Measurements from ENCODE around the gene ZNF492.
"Not testable (repeated sequence)": the region's sequence is repeated elsewhere in the genome, so short reads cannot be mapped to it uniquely, and the experiment has no call there.

Gene ZNF492

DNA sequence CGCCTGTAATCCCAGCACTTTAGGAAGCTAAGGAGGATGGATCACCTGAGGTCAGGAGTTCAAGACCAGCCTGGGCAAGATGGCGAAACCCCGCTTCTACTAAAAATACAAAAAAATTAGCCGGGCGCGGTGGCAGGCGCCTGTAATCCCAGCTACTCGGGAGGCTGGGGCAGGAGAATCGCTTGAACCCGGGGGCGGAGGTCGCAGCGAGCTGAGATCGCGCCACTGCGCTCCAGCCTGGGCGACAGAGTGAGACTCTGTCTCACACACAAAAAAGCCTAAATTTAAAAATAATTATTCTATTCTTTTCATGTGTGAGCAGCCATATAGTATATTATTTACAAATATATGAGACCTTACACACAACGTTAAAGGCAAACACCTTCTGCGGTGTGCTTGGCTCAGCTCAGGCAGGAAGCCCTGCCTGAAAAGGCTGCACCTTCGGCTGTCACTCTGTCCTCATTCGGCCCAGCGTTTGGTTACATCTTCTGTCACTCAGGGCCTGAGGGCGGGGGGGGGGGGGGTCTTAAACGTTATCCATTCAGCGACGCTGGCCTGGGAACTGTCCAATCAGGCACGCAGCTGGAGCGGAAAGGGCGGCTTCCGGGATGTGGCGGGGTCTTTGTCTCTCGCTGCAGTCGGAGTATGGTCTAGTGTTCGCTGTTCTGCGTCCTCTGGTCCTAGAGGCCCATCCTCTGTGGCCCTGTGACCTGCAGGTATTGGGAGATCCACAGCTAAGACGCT, at the start of gene ZNF492:
Gene ZNF492 (plus strand): TSS at position 619 of the 744 bp plus-strand sequence. CDS start 19,076 bp downstream, outside the sequence.
- DNase-seq (ENCODE audit: low read depth in 3 of 3), result peak; percentile 44 to 68 (median 61)

DNA sequence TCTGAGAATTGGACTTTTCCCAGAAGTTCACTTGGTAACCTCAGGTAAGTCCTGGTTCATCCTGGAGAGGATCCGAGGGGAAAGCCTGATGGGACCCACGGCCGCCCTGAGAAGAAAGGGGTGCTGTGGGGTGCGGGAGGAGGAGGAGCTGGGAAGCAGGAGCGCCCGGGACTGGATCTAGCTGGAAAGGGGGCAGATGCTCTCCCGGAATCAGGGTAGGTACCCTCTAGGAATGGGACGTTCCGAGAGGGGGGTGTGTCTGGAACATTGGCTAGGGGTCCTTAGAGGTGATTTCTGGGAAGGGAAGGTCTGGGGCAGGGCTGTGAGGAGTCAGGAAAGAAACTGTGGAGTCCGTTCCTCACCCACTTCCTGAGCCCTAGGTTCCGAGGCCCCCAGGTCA, 38.7 kb upstream of the ZNF492 start:
- DNase-seq (ENCODE audit: low read depth in 3 of 3), result no peak

DNA sequence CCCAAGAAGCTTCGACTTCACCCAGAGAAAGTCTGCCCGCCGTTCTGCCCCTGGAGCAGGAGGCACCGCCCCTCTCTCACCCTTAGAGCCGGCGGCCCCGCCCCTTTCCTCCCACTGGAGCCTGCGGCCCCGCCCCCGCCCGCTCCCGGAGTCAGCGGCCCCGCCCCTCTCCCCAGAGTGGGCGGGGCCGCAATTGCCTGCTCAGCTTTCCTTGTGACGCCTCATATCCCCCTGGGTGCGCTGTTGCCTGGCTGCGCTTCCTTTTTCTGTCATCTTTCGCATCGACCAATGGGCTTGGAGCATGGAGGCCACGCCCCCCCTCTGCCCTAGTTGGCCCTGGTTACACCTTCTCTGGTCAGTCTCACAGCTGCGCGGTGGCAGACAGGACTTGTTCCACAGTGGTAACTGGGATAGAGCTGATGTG, 38.2 kb upstream of the ZNF492 start:
- DNase-seq (ENCODE audit: low read depth in 3 of 3), result no peak

DNA sequence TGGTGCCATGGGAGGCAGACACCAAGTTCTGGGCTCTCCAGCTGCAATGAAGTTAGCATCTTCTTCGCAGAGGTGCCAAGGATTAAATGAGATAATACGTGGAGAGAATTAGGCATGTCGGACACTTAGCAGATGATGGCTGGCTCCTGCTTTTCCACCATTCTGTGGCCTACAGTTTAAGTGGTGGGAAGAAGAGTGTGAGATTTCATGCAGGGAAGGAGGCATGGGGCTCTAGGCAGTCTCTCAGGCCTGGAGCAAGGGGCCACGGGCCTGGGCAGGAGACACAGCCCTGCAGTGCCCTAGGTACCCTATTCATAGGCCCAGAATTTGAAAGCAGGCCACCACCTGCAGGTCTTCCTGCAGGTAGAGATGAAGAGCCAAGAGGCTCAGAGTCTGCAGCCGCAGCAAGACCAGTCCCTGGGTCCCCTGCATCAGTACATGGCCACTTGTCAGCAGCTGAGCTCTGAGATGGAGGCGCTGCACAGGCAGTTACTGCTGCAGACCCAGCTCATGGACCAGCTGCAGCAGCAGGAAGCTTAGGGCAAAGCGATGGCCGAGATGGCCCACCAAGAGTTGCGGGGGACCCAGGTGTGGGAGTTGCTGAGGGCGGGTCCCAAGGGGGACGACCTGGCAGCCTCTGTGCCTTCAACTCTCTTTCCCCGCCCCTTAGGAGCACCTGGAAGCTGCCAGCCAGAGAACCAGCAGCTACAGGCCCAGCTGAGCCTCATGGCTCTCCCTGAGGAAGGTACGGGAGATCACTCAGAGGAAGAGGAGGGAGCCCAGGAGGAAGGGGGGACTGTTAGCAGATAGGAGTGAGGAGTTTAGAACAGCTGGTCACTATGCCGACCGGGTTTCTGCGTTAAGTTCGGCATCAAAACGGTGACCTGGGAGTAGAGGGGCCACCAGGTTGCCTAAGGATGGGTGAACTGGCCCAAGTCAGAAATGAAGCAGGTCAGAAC, 33.2 kb upstream of the ZNF492 start:
- DNase-seq (ENCODE audit: low read depth in 3 of 3), result no peak

DNA sequence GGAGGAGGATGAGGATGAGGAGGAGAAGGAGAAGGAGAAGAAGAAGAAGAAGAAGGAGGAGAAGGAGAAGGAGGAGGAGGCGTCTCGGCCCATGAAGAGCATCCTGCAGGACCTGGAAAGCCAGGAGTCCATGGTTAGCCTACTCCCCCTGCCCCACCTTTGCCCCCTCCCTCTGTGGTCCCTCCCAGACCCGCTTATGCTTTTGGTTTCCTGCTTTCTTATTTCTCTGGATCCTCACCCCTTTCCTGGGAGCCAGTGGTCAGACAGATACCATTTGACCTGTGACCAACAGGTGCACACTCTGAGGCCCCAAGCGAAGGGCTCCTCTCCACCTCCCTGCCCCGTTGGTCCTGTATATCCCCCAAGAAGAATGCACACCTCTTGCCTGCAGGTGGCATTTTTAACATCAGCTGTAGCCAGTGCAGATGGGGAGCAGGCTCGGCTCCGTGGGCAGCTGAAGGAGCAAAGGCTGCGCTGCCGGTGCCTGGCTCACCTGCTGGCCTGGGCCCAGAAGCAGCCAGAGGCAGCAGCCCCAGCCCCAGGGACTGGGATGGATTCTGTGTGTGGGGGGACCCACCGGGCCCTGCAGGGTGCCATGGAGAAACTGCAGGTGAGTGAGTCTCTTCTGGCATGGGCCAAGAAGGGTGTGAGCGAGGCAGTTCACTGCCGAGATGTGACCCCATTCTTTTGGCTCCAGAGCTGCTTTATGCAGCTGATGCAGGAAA, 32.1 kb upstream of the ZNF492 start:
- no peak for DNase-seq (ENCODE audit: low read depth in 3 of 3)

DNA sequence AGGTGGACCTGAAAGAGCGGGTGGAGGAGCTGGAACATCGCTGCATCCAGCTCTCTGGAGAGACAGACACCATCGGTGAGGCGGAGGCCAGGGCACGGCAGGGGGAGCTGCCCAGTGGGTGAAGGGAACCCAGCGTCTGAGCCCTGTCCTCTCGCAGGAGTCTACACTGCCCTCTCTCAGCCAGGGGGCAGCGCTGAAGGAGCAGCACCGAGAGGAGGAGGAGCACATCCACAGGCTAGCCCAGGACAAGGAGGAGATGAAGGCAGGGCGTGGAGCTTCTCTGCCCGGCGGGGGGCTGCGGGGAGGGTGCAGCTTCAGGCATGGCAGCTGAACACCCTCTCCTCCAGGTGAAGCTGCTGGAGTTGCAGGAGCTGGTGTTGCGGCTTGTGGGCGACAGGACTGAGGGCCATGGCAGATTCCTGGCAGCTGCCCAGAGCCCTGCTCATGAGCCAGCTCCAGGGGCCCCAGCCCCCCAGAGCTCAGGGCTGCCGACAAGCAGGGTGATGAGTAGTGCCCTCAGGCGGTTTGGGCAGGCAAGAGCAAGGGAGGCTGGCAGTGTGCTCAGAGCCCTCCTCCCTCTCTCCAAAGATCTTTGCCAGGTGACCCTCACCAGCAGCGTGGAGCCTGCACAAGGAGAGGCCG, 31.4 kb upstream of the ZNF492 start:
- DNase-seq (ENCODE audit: low read depth in 3 of 3), result no peak

DNA sequence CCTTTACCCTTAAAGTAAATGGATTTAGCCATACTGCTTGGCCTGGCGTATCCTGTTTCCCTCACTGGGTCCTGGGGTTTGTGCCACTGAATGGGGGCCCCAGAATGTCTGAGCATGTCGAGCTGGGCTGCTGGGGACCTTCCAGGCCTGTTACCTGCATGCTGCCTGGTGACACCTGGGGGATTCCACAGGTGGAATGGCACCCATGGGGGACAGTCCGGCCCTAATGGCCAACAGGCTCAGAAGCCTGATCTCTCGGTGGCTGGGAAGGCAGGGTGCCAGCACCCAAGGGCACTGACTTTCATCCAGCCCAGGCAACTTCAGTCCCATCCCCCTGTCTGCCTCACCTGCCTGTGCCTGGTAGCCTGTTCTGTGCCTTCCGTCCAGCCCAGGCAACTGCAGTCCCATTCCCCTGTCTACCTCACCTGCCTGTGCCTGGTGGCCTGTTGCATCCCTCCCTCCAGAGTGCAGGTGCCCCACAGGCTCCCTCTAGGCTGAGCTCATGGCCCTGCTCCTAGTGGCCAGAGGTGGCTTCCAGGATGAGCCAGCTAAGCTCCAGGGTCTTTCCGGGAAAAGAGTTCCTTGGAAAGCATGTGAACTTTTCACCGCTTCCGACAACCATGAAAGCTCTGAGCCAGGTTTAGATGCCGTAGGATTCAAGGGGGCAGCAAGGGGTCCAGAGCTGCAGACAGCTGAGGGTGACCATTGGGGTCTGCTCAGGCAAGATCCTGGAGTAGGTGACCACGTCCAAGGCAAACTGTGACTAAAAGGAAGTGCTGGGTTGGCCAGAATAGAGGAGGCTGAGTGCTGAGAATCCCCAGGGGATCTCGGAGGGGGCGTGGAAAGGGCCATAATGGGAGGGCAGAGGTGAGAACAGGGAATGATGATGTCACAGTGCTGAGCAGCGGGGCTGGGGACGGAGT, 30.3 kb upstream of the ZNF492 start:
- no peak for DNase-seq (ENCODE audit: low read depth in 3 of 3)

DNA sequence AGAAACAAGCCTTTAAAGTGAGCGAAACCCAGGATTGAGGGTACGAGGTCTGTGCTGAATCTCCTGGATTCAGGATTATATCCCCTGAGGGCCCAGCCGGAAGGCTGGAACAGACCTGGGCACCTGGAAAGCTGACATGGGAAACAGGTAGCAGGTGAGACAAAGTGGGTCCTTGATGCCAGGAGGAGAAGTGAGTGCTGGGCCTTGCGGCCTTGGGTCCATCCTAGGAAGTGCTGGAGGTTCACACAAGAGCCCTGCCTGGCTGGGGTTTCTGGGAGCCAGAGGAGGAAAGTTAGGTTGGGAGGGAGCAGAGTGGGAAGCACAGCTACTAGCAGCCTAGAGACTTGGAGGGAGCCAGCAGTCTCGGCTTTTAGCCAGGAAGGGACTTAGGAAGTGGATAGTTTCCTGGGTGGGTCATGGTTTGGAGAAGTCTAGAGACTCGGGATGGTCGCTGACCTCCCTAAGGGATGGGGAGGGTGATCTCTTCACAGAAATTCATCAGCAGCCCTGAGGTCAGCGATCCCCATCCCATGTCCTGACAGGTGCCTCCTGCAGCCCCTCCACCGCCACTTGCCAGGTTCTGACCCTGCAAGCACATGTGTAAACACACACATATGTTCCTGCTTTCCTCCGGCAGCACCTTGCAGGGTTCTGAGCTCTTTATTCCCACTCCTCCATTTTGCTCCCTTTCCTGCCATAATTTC, 29.4 kb upstream of the ZNF492 start:
- no peak for DNase-seq (ENCODE audit: low read depth in 3 of 3)

DNA sequence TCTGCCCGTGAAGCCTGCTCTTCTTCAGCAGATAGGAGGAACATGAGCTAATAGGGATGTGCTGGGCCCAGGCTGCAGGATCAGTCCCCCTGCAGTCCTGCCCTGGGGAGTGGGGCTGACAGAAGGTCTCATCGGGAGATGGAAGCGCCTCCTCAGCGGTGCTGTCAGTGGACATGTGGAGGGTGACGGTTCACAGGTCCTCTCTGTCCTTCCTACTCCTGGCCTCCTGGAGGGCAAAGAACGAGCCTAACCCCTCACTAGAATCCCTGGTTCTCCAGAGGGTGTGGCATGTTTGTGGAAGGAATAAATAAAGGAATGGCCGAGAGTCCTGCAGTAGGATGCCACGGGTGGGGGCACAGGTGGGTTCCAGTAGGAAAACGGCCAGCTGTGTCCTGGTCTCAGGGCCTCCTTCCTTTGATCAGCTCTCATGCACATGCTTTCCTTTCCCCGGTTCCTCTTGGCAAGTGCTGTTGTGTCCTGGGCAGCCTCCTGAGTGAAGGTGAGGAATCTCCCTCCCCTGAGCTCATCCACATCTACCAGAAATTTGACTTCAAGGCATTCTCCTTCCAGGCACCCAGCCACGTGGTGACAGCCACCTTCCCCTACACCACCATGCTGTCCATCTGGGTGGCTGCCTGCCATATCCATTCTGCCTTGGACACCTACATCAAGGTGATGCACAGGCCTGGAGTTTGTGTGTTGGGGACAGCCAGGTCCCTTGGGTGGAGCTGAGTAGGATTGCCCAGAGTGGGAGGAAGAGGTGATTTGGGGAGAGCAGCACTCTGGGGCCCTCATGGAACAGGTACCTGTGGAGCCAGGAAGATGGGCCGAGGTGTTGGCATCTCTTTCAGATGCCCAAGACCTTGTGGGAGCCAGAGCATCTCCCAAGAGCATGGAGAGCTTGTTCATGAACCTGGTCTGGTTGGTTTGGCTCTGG, 28.6 kb upstream of the ZNF492 start:
- no peak for DNase-seq (ENCODE audit: low read depth in 3 of 3)

DNA sequence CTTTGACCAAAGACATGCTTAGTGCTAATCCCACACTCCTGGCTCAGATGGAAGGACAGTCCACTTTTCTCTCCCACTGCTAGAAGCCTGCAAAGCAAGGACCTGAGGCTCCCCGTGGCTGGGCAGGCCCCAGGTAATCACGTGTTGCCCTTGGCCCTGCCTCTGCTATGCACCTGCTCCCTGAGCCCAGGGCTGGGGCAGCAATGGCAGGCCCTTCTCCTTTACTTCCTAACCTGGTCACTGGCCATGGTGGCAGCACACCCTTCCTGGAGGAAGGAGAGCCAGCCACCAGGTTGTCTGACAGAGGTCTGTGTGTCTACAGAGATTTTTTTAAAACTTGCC, 27.9 kb upstream of the ZNF492 start:
- DNase-seq (ENCODE audit: low read depth in 3 of 3), result no peak

DNA sequence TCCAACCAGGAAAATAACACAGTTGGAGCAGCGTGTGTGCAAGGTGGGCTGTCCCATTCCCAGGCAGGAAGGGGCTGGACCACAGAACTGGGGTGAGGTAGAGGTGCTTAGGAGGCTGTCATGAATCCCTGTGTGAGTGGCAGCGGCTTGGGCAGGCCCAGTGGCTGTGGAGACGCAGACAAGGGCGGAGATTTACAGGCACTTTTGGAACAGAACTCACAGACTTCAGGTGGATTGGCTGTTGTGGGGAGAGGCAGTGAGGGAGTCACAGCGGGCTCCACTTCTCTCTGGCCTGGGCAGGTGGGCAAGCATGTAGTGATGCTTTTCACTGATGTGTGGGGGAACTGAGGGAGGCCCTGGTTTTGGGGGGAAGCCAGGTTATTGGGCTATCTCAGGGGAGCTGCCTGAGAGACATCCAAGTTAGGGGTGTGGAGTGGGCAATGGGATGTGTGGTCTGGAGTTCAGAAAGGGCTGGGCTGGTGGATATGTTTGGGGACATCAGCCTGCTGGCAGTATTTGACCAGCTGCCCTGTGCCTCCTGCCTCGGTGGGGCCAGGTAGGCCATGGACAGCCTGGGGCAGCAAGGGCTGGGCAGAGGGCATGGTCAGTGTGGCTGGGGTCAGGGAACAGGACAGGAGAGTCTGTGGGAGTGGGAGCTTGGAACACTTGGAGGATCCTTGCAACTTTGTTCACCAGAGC, 27.0 kb upstream of the ZNF492 start:
- DNase-seq (ENCODE audit: low read depth in 3 of 3), result no peak

DNA sequence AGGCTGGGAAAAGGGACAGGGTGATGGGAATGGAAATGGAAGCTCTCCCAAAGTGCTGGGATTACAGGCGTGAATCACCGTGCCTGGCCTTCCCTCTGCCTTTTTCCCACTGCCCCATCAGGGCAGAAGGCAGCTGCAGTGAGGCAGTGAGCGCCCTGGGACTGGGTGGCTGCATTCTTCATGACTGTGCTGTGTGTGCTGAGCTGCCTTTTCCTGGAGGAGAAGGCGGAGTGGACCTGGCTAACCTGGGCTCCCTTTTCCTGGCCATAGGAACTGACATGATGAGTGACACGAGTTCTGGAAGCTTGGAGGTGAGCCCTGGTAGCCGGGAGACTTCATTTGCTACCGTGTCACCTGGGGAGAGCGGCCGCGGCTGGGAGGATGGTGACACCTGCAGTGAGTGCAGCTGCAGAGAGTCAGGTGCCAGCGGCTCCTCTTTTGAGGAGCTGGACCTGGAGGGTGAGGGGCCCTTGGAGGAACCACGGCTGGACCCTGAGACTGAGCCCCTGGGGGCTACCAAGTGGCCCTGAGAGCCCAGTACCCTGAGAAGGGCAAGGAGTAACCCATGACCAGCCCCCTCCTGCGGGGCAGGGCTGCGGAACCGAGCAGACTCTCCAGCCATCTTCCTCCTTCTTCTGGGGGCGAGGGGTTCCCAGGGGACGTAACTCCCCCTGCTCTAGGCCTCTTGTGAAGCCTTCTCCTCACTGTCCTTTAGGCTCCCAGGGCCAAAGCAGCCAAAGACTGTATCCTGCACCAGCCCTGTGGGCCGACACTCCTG, 26.3 kb upstream of the ZNF492 start:
- no peak for DNase-seq (ENCODE audit: low read depth in 3 of 3)

DNA sequence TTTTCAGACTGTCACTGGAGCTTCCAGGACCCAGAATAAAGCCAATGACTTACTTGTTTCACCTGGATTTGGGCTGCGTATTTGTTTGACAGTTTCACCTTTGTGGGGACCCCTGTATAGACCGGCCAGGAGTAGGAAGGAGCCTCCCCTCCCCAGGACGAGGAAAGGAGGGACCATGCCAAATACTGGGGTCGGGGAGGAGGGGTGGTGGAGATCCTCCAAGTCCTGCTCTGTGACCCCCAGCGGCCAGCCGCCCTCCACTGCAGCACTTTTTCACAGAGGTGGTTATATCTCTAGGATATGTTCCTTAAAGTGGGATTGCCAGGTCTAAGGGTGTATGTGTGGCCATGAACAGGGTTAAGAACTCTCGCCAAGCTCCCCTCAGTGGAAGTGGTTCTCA, 25.7 kb upstream of the ZNF492 start:
- no peak for DNase-seq (ENCODE audit: low read depth in 3 of 3)

DNA sequence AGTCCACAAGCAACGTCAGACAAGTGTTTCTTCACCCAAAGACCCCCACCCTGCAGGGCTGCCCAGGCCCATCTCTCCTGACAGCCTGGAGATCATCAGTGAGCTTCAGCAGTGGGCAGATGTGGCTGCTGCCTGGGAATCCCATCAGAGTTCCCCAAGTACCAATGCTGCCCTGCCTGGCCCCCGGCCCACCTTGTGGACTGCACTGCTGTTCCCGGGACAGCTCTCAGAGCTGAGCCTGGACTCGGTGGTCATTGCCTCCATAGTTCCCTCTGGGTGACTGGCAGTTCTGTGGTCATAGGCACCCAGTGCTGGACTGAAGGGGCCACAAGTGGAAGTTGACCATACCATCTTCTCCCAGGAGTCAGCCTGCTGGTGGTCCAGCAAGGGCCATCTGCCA, 24.5 kb upstream of the ZNF492 start:
- DNase-seq (ENCODE audit: low read depth in 3 of 3), result no peak

DNA sequence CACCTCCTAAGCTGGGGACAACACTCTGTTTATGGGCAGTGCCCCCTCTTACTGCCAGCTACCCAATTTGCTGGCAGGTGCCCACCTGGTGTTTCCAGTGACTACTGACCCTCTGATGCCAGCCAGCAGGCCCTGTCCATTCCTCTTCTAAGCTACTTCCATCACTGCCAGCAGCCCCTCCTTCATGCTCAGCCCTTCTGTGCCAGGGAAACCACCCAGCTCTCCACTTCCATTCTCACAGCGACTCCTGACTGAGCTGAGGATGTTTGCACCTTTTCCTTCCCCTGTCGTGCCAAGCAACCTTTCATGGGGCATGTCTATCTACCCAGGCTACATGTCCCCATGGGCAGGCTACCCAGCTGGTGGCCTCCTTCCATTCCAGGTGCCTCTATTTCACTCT, 24.0 kb upstream of the ZNF492 start:
- DNase-seq (ENCODE audit: low read depth in 3 of 3), result no peak

DNA sequence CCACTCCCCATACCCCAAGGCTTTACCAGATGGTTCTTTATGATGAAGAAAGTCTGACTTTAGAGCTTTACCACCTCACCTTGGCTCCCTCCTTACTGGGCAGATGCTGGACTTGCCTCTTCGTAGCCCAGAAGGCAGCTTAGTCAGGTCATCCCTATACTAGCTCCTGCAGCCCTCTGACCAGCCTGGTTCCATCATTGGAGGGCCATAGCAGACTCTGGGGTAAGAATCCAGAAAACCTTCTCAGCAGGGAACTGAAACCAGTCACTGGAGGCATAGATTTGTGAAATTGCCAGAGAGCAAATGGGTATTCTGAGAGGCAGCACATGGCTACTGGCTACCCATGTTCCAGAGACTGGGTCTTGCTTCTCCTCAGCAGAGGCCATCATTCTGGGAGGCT, 21.8 kb upstream of the ZNF492 start:
- no peak for DNase-seq (ENCODE audit: low read depth in 3 of 3)

DNA sequence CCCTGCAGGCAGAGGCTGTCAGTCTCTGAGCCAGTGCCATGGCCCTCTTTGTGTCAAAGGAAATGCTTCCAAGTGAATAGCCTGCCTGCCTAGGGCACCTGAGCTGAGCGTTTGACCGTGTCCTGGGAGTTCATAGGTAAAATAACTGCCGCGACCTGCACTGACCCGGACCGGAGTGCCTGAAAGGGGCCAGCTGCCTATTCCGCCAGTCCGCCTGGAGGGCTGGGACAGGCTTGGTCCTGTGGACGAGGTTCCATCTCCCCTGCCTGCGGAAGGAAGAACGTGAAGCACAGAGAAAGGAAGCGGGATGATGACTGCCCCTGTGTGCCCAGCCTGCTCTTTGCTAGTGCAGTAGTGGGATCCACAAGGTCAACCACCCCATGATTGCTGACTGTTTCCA, 17.5 kb upstream of the ZNF492 start:
- no peak for DNase-seq (ENCODE audit: low read depth in 3 of 3)

DNA sequence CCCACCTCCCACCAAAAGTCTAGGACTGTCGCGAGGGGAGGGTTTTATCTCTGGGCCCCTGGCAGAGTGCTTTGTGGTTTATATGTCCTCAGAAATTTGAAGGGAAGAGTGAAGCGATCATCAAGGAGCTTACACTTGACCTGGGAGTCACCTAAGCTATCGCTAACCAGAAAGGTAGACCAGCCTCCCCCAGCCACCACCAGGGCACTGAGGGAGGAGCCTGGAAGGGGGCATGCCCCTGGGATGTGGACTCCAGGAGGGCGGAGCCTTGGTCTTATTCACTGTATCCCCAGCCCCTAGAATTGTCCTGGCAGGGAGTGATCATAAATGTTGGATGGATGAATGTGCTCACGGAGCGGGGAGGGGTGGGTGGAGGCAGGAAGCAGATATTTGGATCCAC, 16.9 kb upstream of the ZNF492 start:
- not testable (repeated sequence) for DNase-seq (ENCODE audit: low read depth in 3 of 3)

Data from stimulated activated CD4-positive, alpha-beta T cell treated with anti-CD3 and anti-CD28 coated beads, TNF-alpha, amount 100 ng/mL, for 4 hours (primary cell).